Adrenal gland (tissue), 12 donors: Measurements from ENCODE around the gene DCAF10. TPM values are rescaled to one million over a fixed set of nuclear protein-coding genes. Genes with fewer than 3 reads are reported as not detected.

ENCODE experiments used
- DNase-seq, 7 donors: peaks; one replicate each; pipeline ENCODE4 v3.0.0-alpha.2; 2019 to 2020
- H3K27ac ChIP-seq, 5 donors: fragments of 200-600 bp; sonication (generic) in 4 of 5; 1 replicate in 3 of 5; 2 replicates in 2 of 5; pipeline versions ENCODE4 v1.5.1 to v1.8.0; 2016 to 2020; ENCODE audit warnings: mild to moderate bottlenecking in 1 of 5
- H3K27me3 ChIP-seq: fragments of 200-600 bp; 2 replicates; pipeline ENCODE4 v1.8.0; 2021
- H3K36me3 ChIP-seq, 2 donors: fragments of 200-600 bp; replicated peaks in 1 of 2; 1 replicate in 1 of 2; 2 replicates in 1 of 2; pipeline versions ENCODE4 v1.5.1 to v1.8.0; 2018 to 2022
- H3K4me1 ChIP-seq, 2 donors: fragments of 200-600 bp; replicated peaks in 1 of 2; 1 replicate in 1 of 2; 2 replicates in 1 of 2; pipeline versions ENCODE4 v1.5.1 to v1.8.0; 2018 to 2021
- H3K4me3 ChIP-seq, 4 donors: fragments of 200-600 bp; sonication (generic) in 3 of 4; one replicate each; pipeline ENCODE4 v1.5.1; 2016 to 2018
- H3K9me3 ChIP-seq, 3 donors: fragments of 200-600 bp; sonication (generic) in 1 of 3; replicated peaks in 1 of 3; 1 replicate in 2 of 3; 2 replicates in 1 of 3; pipeline versions ENCODE4 v1.5.1 to v1.8.0; 2016 to 2021
- CTCF ChIP-seq, 6 experiments: fragments of 450-650 bp in 4 of 6; fragments of 200-600 bp in 2 of 6; sonication (generic) in 1 of 6; IDR thresholded peaks; 1 replicate in 5 of 6; 2 replicates in 1 of 6; pipeline versions ENCODE4 v1.5.1 to v1.8.0; 2016 to 2021; ENCODE audit warnings: antibody characterized with exemption in 6 of 6, mild to moderate bottlenecking in 2 of 6, moderate library complexity in 1 of 6
- POLR2A ChIP-seq, 2 donors: fragments of 450-650 bp; IDR thresholded peaks; one replicate each; pipeline ENCODE4 v1.6.1; 2017; ENCODE audit warnings: antibody characterized with exemption in 2 of 2, mild to moderate bottlenecking in 2 of 2, moderate library complexity in 1 of 2
- WGBS, 4 donors: extraction: QIAGEN DNeasy Blood & Tissue Kit in 2 of 4; methylation state at CpG; one replicate each; pipeline versions ENCODE4 v1.1.5 to v1.1.7; 2013 to 2017; 5-methylcytosine and 5-hydroxymethylcytosine counted together
- intact Hi-C, 2 donors: fragments of 100-400 bp; cut with DNase I; formaldehyde crosslinking; loops; one replicate each; pipeline versions ENCODE4 v1.14.1 to v1.15.0; 2022 to 2023
- polyA plus RNA-seq, 3 donors: library from polyadenylated mRNA; stranded (reverse); fragments of 200-250 nt in 2 of 3; fragments of 350-450 nt in 1 of 3; fragmentation: Illumina TruSeq in 1 of 3; extraction: RNeasy Lipid Tissue Mini Kit (QIAGEN cat#74804) in 1 of 3; gene quantifications; one replicate each; pipeline ENCODE4 v1.2.3, GENCODE V29; 2013 to 2014
- total RNA-seq, 9 donors: library from RNA; depleted of rRNA in 4 of 9; stranded (reverse); fragments of >200 nt in 4 of 9; fragments of 120-200 nt in 1 of 9; fragmentation: NEBNext Ultra II Directional in 1 of 9; extraction: Animal tissue kit (Norgen Biotek cat#: 25700) in 1 of 9; gene quantifications; one replicate each; pipeline versions ENCODE4 v1.1.0 to v1.2.4, GENCODE V29; 2013 to 2023
- donor health status: healthy with polysubstance abuse.
- donor health status: Bipolar disorder and iron deficiency.
- donor health status: DM: yes; HTN: yes; CAD: no.
- donor health status: DM: no; HTN: no; CAD: no.
- donor health status: DM: no; HTN: no; CAD: no.
- donor health status: DM: yes; HTN: yes; CAD: no.

The DCAF10 gene
- total and polyA plus RNA-seq, 12 donors: 7.1 to 60.6 (median 46.9) TPM

- H3K9me3 ChIP-seq: no peaks in the 10 kb centered on the region
- H3K36me3 ChIP-seq: no peaks in the 10 kb centered on the region
- intact Hi-C loops: loop anchor here in 1 of 2 donors (5.0 to 10.0 kb wide), 3 partner anchors 151 to 448 kb away; partner anchors contain the start of gene SHB
- no peaks in the 10 kb centered on the region for H3K4me1 ChIP-seq
- DNase-seq: no peak
- H3K4me3 ChIP-seq: no peak overlapping the region
- TF ChIP-seq POLR2A (IDR thresholded peaks at IDR 0.05) (no peak), CTCF (IDR thresholded peaks at IDR 0.05) (no peak)
- no peaks in the 10 kb centered on the region for H3K27me3 ChIP-seq
- WGBS, 4 donors: 83 to 87% (median 84%) methylated on average over 8 to 18 of the region's 18 CpGs
- peak overlapping the region in 2 of 5 donors; percentile 17 to 76 for H3K27ac ChIP-seq
Measured at GRCh38 chr9:37916471-37917312, 116.1 kb downstream of the DCAF10 start.

Other genes with a start within 250 kb of the DCAF10 start
- gene FBXO10, start 224.4 kb upstream of the DCAF10 start, total RNA-seq: 10 to 100 TPM in 8 of 9 donors, 1 to 10 TPM in 1; 7.6 to 86.6 (median 12.4) TPM
- gene FBXO10, start 224.4 kb upstream of the DCAF10 start, polyA plus RNA-seq: 10 to 100 TPM in 1 of 3 donors, 1 to 10 TPM in 2; 7.2 to 31.9 (median 7.4) TPM
- 100 to 1,000 TPM in 2 of 9 donors, 10 to 100 TPM in 7; 41.0 to 319 (median 81.0) TPM for gene TOMM5, start 208.2 kb upstream of the DCAF10 start, total RNA-seq
- 100 to 1,000 TPM in 2 of 3 donors, 10 to 100 TPM in 1; 86.3 to 250 (median 105) TPM for gene TOMM5, start 208.2 kb upstream of the DCAF10 start, polyA plus RNA-seq
- gene FRMPD1, start 149.8 kb upstream of the DCAF10 start, total RNA-seq: under 1 TPM in 5 of 9 donors, not detected in 4; 0.07 to 0.78 (median 0.41) TPM
- gene FRMPD1, start 149.8 kb upstream of the DCAF10 start, polyA plus RNA-seq: under 1 TPM; 0.10 to 0.20 (median 0.16) TPM
- 10 to 100 TPM in 2 of 9 donors, 1 to 10 TPM in 7; 2.9 to 12.1 (median 7.3) TPM for gene TRMT10B, start 47.0 kb upstream of the DCAF10 start, total RNA-seq
- gene TRMT10B, start 47.0 kb upstream of the DCAF10 start, polyA plus RNA-seq: 10 to 100 TPM in 2 of 3 donors, 1 to 10 TPM in 1; 9.0 to 13.0 (median 10.1) TPM
- 10 to 100 TPM; 32.2 to 67.8 (median 43.8) TPM for gene EXOSC3, start 15.7 kb upstream of the DCAF10 start, total RNA-seq
- gene EXOSC3, start 15.7 kb upstream of the DCAF10 start, polyA plus RNA-seq: 10 to 100 TPM; 12.5 to 51.0 (median 21.9) TPM
- 10 to 100 TPM; 11.9 to 28.3 (median 22.5) TPM for gene SLC25A51, start 103.3 kb downstream of the DCAF10 start, total RNA-seq
- 10 to 100 TPM in 1 of 3 donors, 1 to 10 TPM in 2; 3.8 to 14.9 (median 4.7) TPM for gene SLC25A51, start 103.3 kb downstream of the DCAF10 start, polyA plus RNA-seq